HepG2 (cell line): ENCODE measurements around the gene ABCG2. TPM values are rescaled to one million over a fixed set of nuclear protein-coding genes. Genes with fewer than 3 reads are reported as not detected.

ENCODE experiments used
- ATAC-seq: fragments of 200-7000 bp; cut with Tn5 transposase; 3 replicates; pipeline ENCODE4 v1.9.1; 2020; ENCODE audit warnings: mild to moderate bottlenecking, moderate library complexity
- BruUV-seq: library from RNA; stranded (reverse); fragments of 400-500 nt; replicated peaks from 2 replicates; lab custom pipeline; 2021; lab: Mats Ljungman, UMichigan
- CTCF ChIA-PET: fragments of 300-600 bp; formaldehyde crosslinking; extraction: SDS; loops from one replicate; lab custom pipeline; 2021; ENCODE audit warnings: low total read pairs, inconsistent platforms, low intra/inter-chr PET ratio; lab: Yijun Ruan, JAX
- POLR2A ChIA-PET: fragments of 350-600 bp; sonication (Branson Sonifier 250); formaldehyde crosslinking; loops from one replicate; lab custom pipeline; 2020; ENCODE audit warnings: antibody characterized with exemption, inconsistent platforms; lab: Yijun Ruan, JAX
- DNase-seq: peaks from one replicate; pipeline ENCODE4 v3.0.0-alpha.2; 2015; ENCODE audit warnings: low spot score
- FAIRE-seq: peaks from 3 replicates; lab custom pipeline; 2011; peaks lifted over from hg19 to GRCh38; lab: Jason Lieb, UNC
- H2AFZ ChIP-seq: one replicate; pipeline ENCODE4 v1.6.1; 2011; ENCODE audit warnings: low read length, inconsistent platforms
- H3K27ac ChIP-seq: fragments of 300-600 bp; 3 replicates; pipeline ENCODE4 v1.8.0; 2011; ENCODE audit warnings: mixed run types, mild to moderate bottlenecking, mixed read lengths, low read length, inconsistent platforms; ENCODE audit not compliant: insufficient read depth; ENCODE audit errors: extremely low read length
- H3K27me3 ChIP-seq, 2 experiments: fragments of 200-600 bp in 1 of 2; 2 replicates in 1 of 2; 3 replicates in 1 of 2; pipeline versions ENCODE4 v1.6.0 to v1.8.0; 2011; ENCODE audit warnings: low read length in 2 of 2, mild to moderate bottlenecking in 2 of 2, moderate library complexity in 2 of 2, inconsistent platforms in 1 of 2; ENCODE audit not compliant: insufficient read depth in 2 of 2, control insufficient read depth in 1 of 2
- H3K36me3 ChIP-seq, 2 experiments: fragments of 200-600 bp in 1 of 2; replicated peaks in 1 of 2; 2 replicates in 1 of 2; 3 replicates in 1 of 2; pipeline versions ENCODE4 v1.5.1 to v1.8.0; 2011; ENCODE audit warnings: low read length in 2 of 2, inconsistent platforms in 1 of 2; ENCODE audit not compliant: insufficient read depth in 2 of 2, control insufficient read depth in 1 of 2
- H3K4me1 ChIP-seq: 2 replicates; pipeline ENCODE4 v1.5.1; 2012; ENCODE audit warnings: low read length, inconsistent platforms; ENCODE audit not compliant: insufficient read depth
- H3K4me2 ChIP-seq: 2 replicates; pipeline ENCODE4 v1.6.0; 2011; ENCODE audit warnings: low read depth, low read length, inconsistent platforms
- H3K4me3 ChIP-seq, 3 experiments: fragments of 200-600 bp in 1 of 3; sonication (generic), shearing (Covaris generic) in 1 of 3; replicated peaks in 1 of 3; 2 replicates each; pipeline ENCODE4 v1.5.1; 2011 to 2016; ENCODE audit warnings: low read length in 3 of 3, inconsistent platforms in 2 of 3, low read depth in 2 of 3, mild to moderate bottlenecking in 2 of 3, control low read depth in 1 of 3, mixed read lengths in 1 of 3; ENCODE audit not compliant: insufficient read depth in 1 of 3
- H3K79me2 ChIP-seq: one replicate; pipeline ENCODE4 v1.6.1; 2011; ENCODE audit warnings: low read length, inconsistent platforms; ENCODE audit not compliant: insufficient read depth
- H3K9ac ChIP-seq: 2 replicates; pipeline ENCODE4 v1.6.0; 2011; ENCODE audit warnings: mild to moderate bottlenecking, low read depth, low read length, inconsistent platforms; ENCODE audit not compliant: insufficient read depth
- H3K9me3 ChIP-seq: 2 replicates; pipeline ENCODE4 v1.5.1; 2012; ENCODE audit warnings: mild to moderate bottlenecking, low read length
- H4K20me1 ChIP-seq: 2 replicates; pipeline ENCODE4 v1.6.0; 2011; ENCODE audit warnings: inconsistent platforms, mild to moderate bottlenecking, low read length, moderate library complexity; ENCODE audit not compliant: insufficient read depth
- CTCF ChIP-seq: sonication (generic); formaldehyde crosslinking; IDR thresholded peaks from 2 replicates; pipeline ENCODE4 v1.5.0; 2020; ENCODE audit warnings: mild to moderate bottlenecking, missing genetic modification reagents, moderate library complexity
- FOXC1 ChIP-seq: sonication (generic); formaldehyde crosslinking; IDR thresholded peaks from 2 replicates; pipeline ENCODE4 v1.8.0; 2022; ENCODE audit warnings: mild to moderate bottlenecking, missing genetic modification reagents, borderline replicate concordance
- GATA4 ChIP-seq: sonication (generic); IDR thresholded peaks from 2 replicates; pipeline ENCODE4 v1.6.1; 2016; ENCODE audit warnings: antibody characterized with exemption, low read depth, borderline replicate concordance
- HOXA7 ChIP-seq: sonication (generic); formaldehyde crosslinking; IDR thresholded peaks from 2 replicates; pipeline ENCODE4 v1.8.1; 2022; ENCODE audit warnings: mild to moderate bottlenecking, missing genetic modification reagents, moderate library complexity
- JDP2 ChIP-seq: sonication (generic); formaldehyde crosslinking; IDR thresholded peaks from 2 replicates; pipeline ENCODE4 v1.8.1; 2022; ENCODE audit warnings: missing genetic modification reagents, borderline replicate concordance
- MATR3 ChIP-seq: sonication (generic); formaldehyde crosslinking; IDR thresholded peaks from 2 replicates; pipeline ENCODE4 v1.4.0; 2020; ENCODE audit warnings: missing genetic modification reagents
- RFXAP ChIP-seq: sonication (generic); formaldehyde crosslinking; IDR thresholded peaks from 2 replicates; pipeline ENCODE4 v1.4.0; 2020; ENCODE audit warnings: missing genetic modification reagents, borderline replicate concordance
- SP1 ChIP-seq, 2 experiments: fragments of 450-650 bp in 1 of 2; sonication (generic) in 1 of 2; formaldehyde crosslinking in 1 of 2; IDR thresholded peaks; 2 replicates each; pipeline versions ENCODE4 v1.4.0 to v1.6.1; 2016 to 2020; ENCODE audit warnings: missing genetic modification reagents in 1 of 2
- SPEN ChIP-seq: sonication (generic); formaldehyde crosslinking; IDR thresholded peaks from 2 replicates; pipeline ENCODE4 v1.5.1; 2020; ENCODE audit warnings: low read depth, mild to moderate bottlenecking, missing genetic modification reagents
- ZBTB10 ChIP-seq: sonication (generic); formaldehyde crosslinking; IDR thresholded peaks from 2 replicates; pipeline ENCODE4 v1.4.0; 2020; ENCODE audit warnings: missing genetic modification reagents, borderline replicate concordance
- ZNF737 ChIP-seq: sonication (generic); formaldehyde crosslinking; IDR thresholded peaks from 2 replicates; pipeline ENCODE4 v1.5.0; 2020; ENCODE audit warnings: missing genetic modification reagents, mild to moderate bottlenecking, borderline replicate concordance
- ZNF746 ChIP-seq: sonication (generic); formaldehyde crosslinking; IDR thresholded peaks from 2 replicates; pipeline ENCODE4 v1.8.0; 2022; ENCODE audit warnings: mild to moderate bottlenecking, missing genetic modification reagents
- ZNF792 ChIP-seq: IDR thresholded peaks from 2 replicates; pipeline ENCODE4 v1.6.1; 2016
- WGBS: methylation state at CpG from one replicate; pipeline ENCODE4 v1.1.6; 2017; ENCODE audit warnings: low lambda C conversion rate; 5-methylcytosine and 5-hydroxymethylcytosine counted together
- in situ Hi-C: cut with HindIII; loops from 2 replicates; pipeline ENCODE4 v1.10.0; 2017; ENCODE audit warnings: low pct_unique_long_range_greater_than_20kb; ENCODE audit not compliant: extremely low pct_ligation_motif_present
- intact Hi-C: fragments of 100-400 bp; cut with micrococcal nuclease; formaldehyde crosslinking; loops from one replicate; pipeline ENCODE4 v1.10.0; 2022; ENCODE audit not compliant: unreplicated experiment
- polyA plus RNA-seq, 8 experiments: library from polyadenylated mRNA; depleted of rRNA in 3 of 8; stranded (reverse) in 7 of 8; unstranded in 1 of 8; fragments of >200 nt; fragmentation: Illumina TruSeq in 4 of 8; extraction: Trizol in 4 of 8; gene quantifications; 2 replicates each; pipeline versions ENCODE4 v1.2.1 to v1.2.3, GENCODE V29; 2011 to 2016; ENCODE audit warnings: low read depth in 4 of 8, missing spikeins in 1 of 8, mixed read lengths in 1 of 8; ENCODE audit not compliant: insufficient read depth in 1 of 8
- total RNA-seq, 5 experiments: library from RNA; depleted of rRNA; stranded (reverse); fragments of >200 nt; fragmentation: Illumina TruSeq; extraction: Trizol; gene quantifications; 2 replicates each; pipeline ENCODE4 v1.2.3, GENCODE V29; 2016; ENCODE audit warnings: low read depth in 1 of 5
- TF ChIP-seq, protein P1 (sequence below): sonication (generic); formaldehyde crosslinking; conservative IDR thresholded peaks from 2 replicates; pipeline ENCODE4 v1.4.0; 2020; ENCODE audit warnings: missing genetic modification reagents
- TF ChIP-seq, protein P2 (sequence below): sonication (generic); formaldehyde crosslinking; IDR thresholded peaks from 2 replicates; pipeline ENCODE4 v1.9.0; 2021; ENCODE audit warnings: missing genetic modification reagents, borderline replicate concordance

ABCG2 gene
- total and polyA plus RNA-seq, 2 of the 13 experiments (the other 11 are each of a cell fraction or from before 2014, with no cell fraction given) = 10.0 to 15.7 TPM

DNA sequence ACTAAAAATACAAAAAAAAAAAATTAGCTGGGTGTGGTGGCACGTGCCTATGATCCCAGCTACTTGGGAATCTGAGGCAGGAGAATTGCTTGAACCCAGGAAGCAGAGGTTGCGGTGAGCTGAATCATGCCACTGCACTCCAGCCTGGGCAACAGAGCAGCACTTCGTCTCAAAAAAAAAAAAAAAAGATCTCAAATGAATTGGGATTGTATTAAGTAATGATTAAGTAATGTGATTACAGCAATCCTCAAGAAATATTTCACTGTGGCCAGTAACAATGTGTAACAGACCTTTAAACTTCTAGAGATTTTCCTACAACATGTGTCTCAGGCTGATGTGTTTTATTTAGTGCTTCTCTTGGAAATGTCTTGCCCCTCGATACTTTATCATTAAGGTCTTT, 104.2 kb downstream of the ABCG2 start:
- intact Hi-C loops (loop anchor here (2.0 kb wide), 1 partner anchor 105 kb away; the partner anchor contains the start of gene ABCG2), in situ Hi-C loops (loop anchor here (5.0 kb wide), 1 partner anchor 158 kb away; no protein-coding TSS in a partner anchor)
- BruUV-seq = no TSS peak
- Histone ChIP-seq H3K4me1 (peaks cover 6% of the 10 kb centered on the region), H3K27me3 (no peaks in the 10 kb centered on the region), H2AFZ (no peak overlapping the region), H4K20me1 (no peaks in the 10 kb centered on the region), H3K36me3 (0 out of 5 replicates have a peak, but pooled peaks cover 0 to 7% of the 10 kb centered on the region in 2 experiments), H3K4me2 (no peak overlapping the region), H3K4me3 (no peak overlapping the region), H3K9me3 (no peaks in the 10 kb centered on the region), H3K9ac (no peak overlapping the region), H3K27ac (no peak overlapping the region), H3K79me2 (no peaks in the 10 kb centered on the region)
- ChIA-PET CTCF (interaction anchor here (1.0 to 2.1 kb wide), 2 partner anchors 158 to 461 kb away, joined by 4 to 43 read pairs; no protein-coding TSS in a partner anchor), POLR2A (no interaction called here)
- FAIRE-seq (no peak), DNase-seq (no peak), ATAC-seq (no peak)
- TF ChIP-seq, protein P1, sequence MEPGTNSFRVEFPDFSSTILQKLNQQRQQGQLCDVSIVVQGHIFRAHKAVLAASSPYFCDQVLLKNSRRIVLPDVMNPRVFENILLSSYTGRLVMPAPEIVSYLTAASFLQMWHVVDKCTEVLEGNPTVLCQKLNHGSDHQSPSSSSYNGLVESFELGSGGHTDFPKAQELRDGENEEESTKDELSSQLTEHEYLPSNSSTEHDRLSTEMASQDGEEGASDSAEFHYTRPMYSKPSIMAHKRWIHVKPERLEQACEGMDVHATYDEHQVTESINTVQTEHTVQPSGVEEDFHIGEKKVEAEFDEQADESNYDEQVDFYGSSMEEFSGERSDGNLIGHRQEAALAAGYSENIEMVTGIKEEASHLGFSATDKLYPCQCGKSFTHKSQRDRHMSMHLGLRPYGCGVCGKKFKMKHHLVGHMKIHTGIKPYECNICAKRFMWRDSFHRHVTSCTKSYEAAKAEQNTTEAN (CRISPR knock-in tag) = no peak
- TF ChIP-seq SPEN (no peak), JDP2 (no peak), MATR3 (CRISPR knock-in tag) (no peak), FOXC1 (no peak), GATA4 (no peak), ZNF746 (no peak), ZNF737 (no peak), SP1 (IDR thresholded peaks at IDR 0.05) (no peak), SP1 (CRISPR knock-in tag; IDR thresholded peaks at IDR 0.05) (no peak), ZNF792 (no peak), ZBTB10 (no peak), HOXA7 (CRISPR knock-in tag) (no peak), RFXAP (no peak), CTCF (CRISPR knock-in tag) (no peak)
- TF ChIP-seq, protein P2, sequence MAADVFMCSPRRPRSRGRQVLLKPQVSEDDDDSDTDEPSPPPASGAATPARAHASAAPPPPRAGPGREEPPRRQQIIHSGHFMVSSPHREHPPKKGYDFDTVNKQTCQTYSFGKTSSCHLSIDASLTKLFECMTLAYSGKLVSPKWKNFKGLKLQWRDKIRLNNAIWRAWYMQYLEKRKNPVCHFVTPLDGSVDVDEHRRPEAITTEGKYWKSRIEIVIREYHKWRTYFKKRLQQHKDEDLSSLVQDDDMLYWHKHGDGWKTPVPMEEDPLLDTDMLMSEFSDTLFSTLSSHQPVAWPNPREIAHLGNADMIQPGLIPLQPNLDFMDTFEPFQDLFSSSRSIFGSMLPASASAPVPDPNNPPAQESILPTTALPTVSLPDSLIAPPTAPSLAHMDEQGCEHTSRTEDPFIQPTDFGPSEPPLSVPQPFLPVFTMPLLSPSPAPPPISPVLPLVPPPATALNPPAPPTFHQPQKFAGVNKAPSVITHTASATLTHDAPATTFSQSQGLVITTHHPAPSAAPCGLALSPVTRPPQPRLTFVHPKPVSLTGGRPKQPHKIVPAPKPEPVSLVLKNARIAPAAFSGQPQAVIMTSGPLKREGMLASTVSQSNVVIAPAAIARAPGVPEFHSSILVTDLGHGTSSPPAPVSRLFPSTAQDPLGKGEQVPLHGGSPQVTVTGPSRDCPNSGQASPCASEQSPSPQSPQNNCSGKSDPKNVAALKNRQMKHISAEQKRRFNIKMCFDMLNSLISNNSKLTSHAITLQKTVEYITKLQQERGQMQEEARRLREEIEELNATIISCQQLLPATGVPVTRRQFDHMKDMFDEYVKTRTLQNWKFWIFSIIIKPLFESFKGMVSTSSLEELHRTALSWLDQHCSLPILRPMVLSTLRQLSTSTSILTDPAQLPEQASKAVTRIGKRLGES = no peak
- 92% methylated on average over 4 of the region's 4 CpGs for WGBS
